CD4-positive, alpha-beta T cell treated with Interferon alpha-2 for 1 hour (primary cell): ENCODE measurements around the gene TSGA10.
"Not testable (repeated sequence)": the region's sequence is repeated elsewhere in the genome, so short reads cannot be mapped to it uniquely, and the experiment has no call there.

Experiments used
- DNase-seq, 2 donors: peaks; one replicate each; pipeline ENCODE4 v3.0.0-alpha.2; 2020 to 2022

TSGA10 gene

GRCh38 chr2:99067871-99068625, 86.7 kb downstream of the TSGA10 start:
- DNase-seq = no peak

- DNase-seq = peak; percentile 9 to 58
These were observed 88.4 kb downstream of the TSGA10 start for GRCh38 chr2:99066075-99066958.

- DNase-seq = not testable (repeated sequence)
These were observed 105.6 kb downstream of the TSGA10 start for GRCh38 chr2:99049187-99049586.

GRCh38 chr2:99040736-99041300, 113.9 kb downstream of the TSGA10 start:
- not testable (repeated sequence) for DNase-seq

GRCh38 chr2:99035920-99036319, 118.8 kb downstream of the TSGA10 start:
- DNase-seq = no peak

- no peak for DNase-seq
These were observed 122.0 kb downstream of the TSGA10 start for GRCh38 chr2:99032786-99033185.

- no peak for DNase-seq
These were observed 122.7 kb downstream of the TSGA10 start for GRCh38 chr2:99032001-99032400.

- DNase-seq = no peak
These were observed 123.3 kb downstream of the TSGA10 start for GRCh38 chr2:99031481-99031880.

GRCh38 chr2:99028558-99028957, 126.2 kb downstream of the TSGA10 start:
- no peak for DNase-seq

- no peak for DNase-seq
These were observed 126.9 kb downstream of the TSGA10 start for GRCh38 chr2:99027856-99028255.

GRCh38 chr2:99000708-99001107, 154.0 kb downstream of the TSGA10 start:
- DNase-seq = no peak

- DNase-seq = not testable (repeated sequence)
These were observed 166.0 kb downstream of the TSGA10 start for GRCh38 chr2:98988695-98989094.

GRCh38 chr2:98985905-98986666, 168.7 kb downstream of the TSGA10 start:
- DNase-seq = no peak

- DNase-seq = no peak
These were observed 179.1 kb downstream of the TSGA10 start for GRCh38 chr2:98975611-98976010.

- DNase-seq = no peak
These were observed 182.1 kb downstream of the TSGA10 start for GRCh38 chr2:98972582-98973167.

GRCh38 chr2:98959810-98960507, 194.8 kb downstream of the TSGA10 start:
- DNase-seq = no peak

- DNase-seq = no peak
These were observed 201.8 kb downstream of the TSGA10 start for GRCh38 chr2:98952966-98953365.

GRCh38 chr2:98948956-98949739, 205.6 kb downstream of the TSGA10 start:
- no peak for DNase-seq

GRCh38 chr2:98947554-98947953, 207.2 kb downstream of the TSGA10 start:
- DNase-seq = no peak
